HEK293T (cell line): ENCODE results near the gene CLEC18A.
"Not testable (repeated sequence)": the region's sequence is repeated elsewhere in the genome, so short reads cannot be mapped to it uniquely, and the experiment has no call there.

Experiments used
- BHLHE40 ChIP-seq: fragments of 450-650 bp; IDR thresholded peaks from 2 replicates; pipeline ENCODE4 v1.6.1; 2016; ENCODE audit warnings: mild to moderate bottlenecking, moderate library complexity, borderline replicate concordance
- ELF4 ChIP-seq: fragments of 450-650 bp; IDR thresholded peaks from 2 replicates; pipeline ENCODE4 v1.6.1; 2017; ENCODE audit warnings: antibody characterized with exemption
- FOXK2 ChIP-seq: fragments of 450-650 bp; IDR thresholded peaks from 2 replicates; pipeline ENCODE4 v1.6.1; 2016; ENCODE audit warnings: mild to moderate bottlenecking
- FOXM1 ChIP-seq: fragments of 450-650 bp; IDR thresholded peaks from 2 replicates; pipeline ENCODE4 v1.6.1; 2017; ENCODE audit warnings: mild to moderate bottlenecking, borderline replicate concordance
- HDGF ChIP-seq: fragments of 450-650 bp; IDR thresholded peaks from 2 replicates; pipeline ENCODE4 v1.6.1; 2017; ENCODE audit warnings: antibody characterized with exemption, borderline replicate concordance
- NFRKB ChIP-seq: fragments of 450-650 bp; IDR thresholded peaks from 2 replicates; pipeline ENCODE4 v1.6.1; 2016; ENCODE audit warnings: mild to moderate bottlenecking, moderate library complexity
- PKNOX1 ChIP-seq: fragments of 450-650 bp; IDR thresholded peaks from 2 replicates; pipeline ENCODE4 v1.6.1; 2016
- SP1 ChIP-seq: fragments of 450-650 bp; IDR thresholded peaks from 2 replicates; pipeline ENCODE4 v1.6.1; 2017
- SUZ12 ChIP-seq: fragments of 450-650 bp; IDR thresholded peaks from 2 replicates; pipeline ENCODE4 v1.6.1; 2016; ENCODE audit warnings: mild to moderate bottlenecking
- TARDBP ChIP-seq: fragments of 450-650 bp; IDR thresholded peaks from 2 replicates; pipeline ENCODE4 v1.6.1; 2016

- TF ChIP-seq PKNOX1, SP1, BHLHE40, HDGF, FOXM1, NFRKB, SUZ12, ELF4, FOXK2, TARDBP: not testable (repeated sequence)
Measured at GRCh38 chr16:69950411-69950810, 723 bp upstream of the CLEC18A start.
